ENCODE data around the gene RPUSD2. TPM values are rescaled to one million over a fixed set of nuclear protein-coding genes. Genes with fewer than 3 reads are reported as not detected.

RPUSD2 gene
- total RNA-seq, 2 donors from 2014 or later = 3.1 to 7.3 TPM

GRCh38 chr15:40550341-40551037 lies 18.6 kb upstream of the RPUSD2 start:
- H3K9me3 ChIP-seq = no peaks in the 10 kb centered on the region
- DNase-seq (no peak), ATAC-seq (no peak)
- intact Hi-C loops (cut with DNase I) = no loop called here
- peaks cover 12% of the 10 kb centered on the region for H3K4me1 ChIP-seq
- no peak overlapping the region for H3K27ac ChIP-seq
- H3K36me3 ChIP-seq (replicated peaks in 1 of 2; ENCODE audit: insufficient read depth in 1 of 2, low read depth in 2 of 2) = peaks cover 0 to 13% of the 10 kb centered on the region in 2 donors
- H3K27me3 ChIP-seq = no peaks in the 10 kb centered on the region
- no peak for TF ChIP-seq POLR2A (IDR thresholded peaks at IDR 0.05)
- no peak overlapping the region for H3K4me3 ChIP-seq
- 82 to 96% methylated on average over 6 of the region's 6 CpGs for WGBS, 2 donors

GRCh38 chr15:40554161-40554525 lies 15.0 kb upstream of the RPUSD2 start:
- no peak for ATAC-seq
- intact Hi-C loops (cut with DNase I) = no loop called here
- Histone ChIP-seq H3K36me3 (replicated peaks in 1 of 2; ENCODE audit: insufficient read depth in 1 of 2, low read depth in 2 of 2) (peaks cover 0 to 13% of the 10 kb centered on the region in 2 donors), H3K9me3 (no peaks in the 10 kb centered on the region), H3K27ac (no peak overlapping the region), H3K4me3 (no peak overlapping the region), H3K4me1 (peaks cover 16% of the 10 kb centered on the region), H3K27me3 (no peaks in the 10 kb centered on the region)
- WGBS, 2 donors = 69 to 89% methylated on average over 4 of the region's 4 CpGs
- no peak for DNase-seq
- TF ChIP-seq POLR2A (IDR thresholded peaks at IDR 0.05) (no peak), CTCF (IDR thresholded peaks at IDR 0.05) (no peak)

- no peak for TF ChIP-seq CTCF (IDR thresholded peaks at IDR 0.05)
- TF ChIP-seq POLR2A (IDR thresholded peaks at IDR 0.05) = no peak
- Histone ChIP-seq H3K27ac (no peak overlapping the region), H3K36me3 (replicated peaks in 1 of 2; ENCODE audit: insufficient read depth in 1 of 2, low read depth in 2 of 2) (peaks cover 0 to 13% of the 10 kb centered on the region in 2 donors), H3K4me1 (peaks cover 3% of the 10 kb centered on the region), H3K27me3 (no peaks in the 10 kb centered on the region), H3K4me3 (no peak overlapping the region), H3K9me3 (no peaks in the 10 kb centered on the region)
- DNase-seq = no peak
- whole genome bisulfite sequencing, 2 donors = 94 to 98% methylated on average over 2 of the region's 2 CpGs
- no peak for ATAC-seq
- intact Hi-C loops (cut with DNase I) = no loop called here
These were observed 13.2 kb upstream of the RPUSD2 start for GRCh38 chr15:40555876-40556275.

- intact Hi-C loops (cut with DNase I) = no loop called here
- 76 to 84% methylated on average over 6 of the region's 6 CpGs for WGBS, 2 donors
- no peak for DNase-seq
- H3K9me3 ChIP-seq = no peaks in the 10 kb centered on the region
- TF ChIP-seq POLR2A (IDR thresholded peaks at IDR 0.05) = no peak
- TF ChIP-seq CTCF (IDR thresholded peaks at IDR 0.05) = no peak
- H3K4me3 ChIP-seq = no peak overlapping the region
- peaks cover 0 to 9% of the 10 kb centered on the region in 2 donors for H3K36me3 ChIP-seq (replicated peaks in 1 of 2; ENCODE audit: insufficient read depth in 1 of 2, low read depth in 2 of 2)
- no peaks in the 10 kb centered on the region for H3K27me3 ChIP-seq
- peaks cover 11% of the 10 kb centered on the region for H3K4me1 ChIP-seq
- no peak overlapping the region for H3K27ac ChIP-seq
- ATAC-seq = no peak
These were observed 10.0 kb upstream of the RPUSD2 start for GRCh38 chr15:40558952-40559742.

GRCh38 chr15:40562691-40563090 lies 6.4 kb upstream of the RPUSD2 start:
- no peak overlapping the region for H3K4me3 ChIP-seq
- H3K4me1 ChIP-seq = peaks cover 13% of the 10 kb centered on the region
- H3K36me3 ChIP-seq (replicated peaks in 1 of 2; ENCODE audit: insufficient read depth in 1 of 2, low read depth in 2 of 2) = no peaks in the 10 kb centered on the region
- no peak for TF ChIP-seq POLR2A (IDR thresholded peaks at IDR 0.05)
- no peak for TF ChIP-seq CTCF (IDR thresholded peaks at IDR 0.05)
- WGBS, 2 donors = 78 to 86% methylated on average over 2 of the region's 2 CpGs
- DNase-seq (no peak), ATAC-seq (no peak)
- H3K27ac ChIP-seq = no peak overlapping the region
- intact Hi-C loops (cut with DNase I) = no loop called here
- H3K9me3 ChIP-seq = no peaks in the 10 kb centered on the region
- no peaks in the 10 kb centered on the region for H3K27me3 ChIP-seq

All from body of pancreas (tissue), 4 donors.